B cell (primary cell): ENCODE results near the gene FHIT. TPM values are rescaled to one million over a fixed set of nuclear protein-coding genes. Genes with fewer than 3 reads are reported as not detected.

Experiments
- ATAC-seq: fragments of 200-7000 bp; cut with Tn5 transposase; one replicate; pipeline ENCODE4 v1.10.0; 2021; ENCODE audit warnings: low read depth, mild to moderate bottlenecking, moderate number of reproducible peaks, moderate library complexity
- CTCF ChIA-PET: fragments of 350-600 bp; sonication (Branson Sonifier 250); formaldehyde crosslinking; loops from one replicate; lab custom pipeline; 2021; ENCODE audit warnings: antibody characterized with exemption, inconsistent platforms; lab: Charles Lee
- POLR2A ChIA-PET: fragments of 350-600 bp; sonication (Branson Sonifier 250); formaldehyde crosslinking; loops from one replicate; lab custom pipeline; 2021; ENCODE audit warnings: antibody characterized with exemption; lab: Charles Lee
- DNase-seq: peaks from one replicate; pipeline ENCODE4 v3.0.0; 2013
- H2AFZ ChIP-seq: 2 replicates; pipeline ENCODE4 v1.6.1; 2012; ENCODE audit warnings: mild to moderate bottlenecking, low read depth, low read length; ENCODE audit not compliant: insufficient read depth, poor library complexity, severe bottlenecking
- H3K27ac ChIP-seq, 2 donors: 1 replicate in 1 of 2; 2 replicates in 1 of 2; pipeline ENCODE4 v1.5.1; 2012 to 2013; ENCODE audit warnings: low read length in 2 of 2, mild to moderate bottlenecking in 2 of 2, moderate library complexity in 1 of 2
- H3K27me3 ChIP-seq, 4 experiments: fragments of 200-600 bp in 1 of 4; sonication (generic) in 1 of 4; replicated peaks in 1 of 4; 1 replicate in 2 of 4; 2 replicates in 2 of 4; pipeline versions ENCODE4 v1.6.1 to v1.7.0; 2013 to 2016; ENCODE audit warnings: low read length in 3 of 4, mild to moderate bottlenecking in 2 of 4, mixed read lengths in 1 of 4, moderate library complexity in 1 of 4; ENCODE audit not compliant: insufficient read depth in 4 of 4, control insufficient read depth in 3 of 4; ENCODE audit errors: control extremely low read depth in 1 of 4
- H3K36me3 ChIP-seq, 2 experiments: replicated peaks in 1 of 2; 1 replicate in 1 of 2; 2 replicates in 1 of 2; pipeline versions ENCODE4 v1.6.1 to v1.7.1; 2013; ENCODE audit warnings: low read length in 1 of 2; ENCODE audit not compliant: insufficient read depth in 2 of 2, control insufficient read depth in 1 of 2; ENCODE audit errors: control extremely low read depth in 1 of 2, extremely low read depth in 1 of 2
- H3K4me1 ChIP-seq, 2 donors: fragments of 200-600 bp in 1 of 2; sonication (generic) in 1 of 2; 1 replicate in 1 of 2; 2 replicates in 1 of 2; pipeline versions ENCODE4 v1.5.1 to v1.6.1; 2013 to 2017; ENCODE audit warnings: low read length in 2 of 2; ENCODE audit not compliant: control insufficient read depth in 2 of 2, insufficient read depth in 2 of 2
- H3K4me2 ChIP-seq: replicated peaks from 2 replicates; pipeline ENCODE3; 2012; ENCODE audit warnings: mild to moderate bottlenecking, low read depth, low read length; ENCODE audit not compliant: poor library complexity, severe bottlenecking
- H3K4me3 ChIP-seq, 5 experiments: fragments of 200-600 bp in 1 of 5; sonication (generic) in 1 of 5; 1 replicate in 3 of 5; 2 replicates in 2 of 5; pipeline versions ENCODE4 v1.5.1 to v1.7.0; 2011 to 2016; ENCODE audit warnings: low read length in 4 of 5, mild to moderate bottlenecking in 4 of 5, low read depth in 2 of 5, control low read depth in 1 of 5, moderate library complexity in 1 of 5; ENCODE audit not compliant: insufficient read depth in 1 of 5; ENCODE audit errors: control extremely low read depth in 1 of 5, extremely low read depth in 1 of 5
- H3K79me2 ChIP-seq: fragments of 200-600 bp; sonication (generic); one replicate; pipeline ENCODE4 v1.6.0; 2016; ENCODE audit warnings: low read length; ENCODE audit not compliant: control insufficient read depth, insufficient read depth
- H3K9ac ChIP-seq: fragments of 200-600 bp; sonication (generic); 2 replicates; pipeline ENCODE4 v1.6.1; 2017; ENCODE audit warnings: mild to moderate bottlenecking, low read length, moderate library complexity
- H3K9me3 ChIP-seq, 3 donors: one replicate each; pipeline versions ENCODE4 v1.6.1 to v1.7.1; 2013; ENCODE audit warnings: low read length in 2 of 3; ENCODE audit not compliant: control insufficient read depth in 2 of 3, insufficient read depth in 1 of 3; ENCODE audit errors: control extremely low read depth in 1 of 3
- H4K20me1 ChIP-seq: 2 replicates; pipeline ENCODE4 v1.6.0; 2012; ENCODE audit warnings: mild to moderate bottlenecking, low read length; ENCODE audit not compliant: insufficient read depth, control insufficient read depth, poor library complexity, severe bottlenecking
- H3K27ac Mint-ChIP-seq: one replicate; pipeline ENCODE4 v1.8.0; 2021; ENCODE audit warnings: mixed read lengths
- H3K27me3 Mint-ChIP-seq: one replicate; pipeline ENCODE4 v1.8.0; 2021; ENCODE audit warnings: mixed read lengths
- H3K4me1 Mint-ChIP-seq: one replicate; pipeline ENCODE4 v1.8.0; 2021; ENCODE audit warnings: mixed read lengths
- H3K4me3 Mint-ChIP-seq: one replicate; pipeline ENCODE4 v1.8.0; 2021; ENCODE audit warnings: mixed read lengths
- H3K9me3 Mint-ChIP-seq: one replicate; pipeline ENCODE4 v1.8.0; 2022; ENCODE audit warnings: mixed read lengths; ENCODE audit not compliant: insufficient read depth
- CTCF ChIP-seq: fragments of 200-600 bp; IDR thresholded peaks from one replicate; pipeline ENCODE4 v1.8.0; 2022; ENCODE audit warnings: antibody characterized with exemption, mild to moderate bottlenecking
- EZH2 ChIP-seq: IDR thresholded peaks from 2 replicates; pipeline ENCODE4 v1.6.1; 2012; ENCODE audit warnings: borderline replicate concordance, low read depth, mild to moderate bottlenecking, moderate library complexity, low read length; ENCODE audit not compliant: insufficient read depth, poor library complexity, severe bottlenecking
- WGBS: methylation state at CpG from one replicate; pipeline ENCODE4 v1.1.5; 2013; ENCODE audit warnings: missing lambda C conversion rate; ENCODE audit not compliant: insufficient coverage; 5-methylcytosine and 5-hydroxymethylcytosine counted together
- intact Hi-C: fragments of 100-400 bp; cut with micrococcal nuclease; formaldehyde crosslinking; loops from one replicate; pipeline ENCODE4 v1.10.0; 2022
- polyA plus RNA-seq: library from polyadenylated mRNA; depleted of rRNA; stranded (reverse); fragments of >200 nt; gene quantifications from 2 replicates; pipeline ENCODE4 v1.2.3, GENCODE V29; 2012
- total RNA-seq, 2 donors: library from RNA; stranded (reverse); fragments of 120-200 nt in 1 of 2; gene quantifications; 1 replicate in 1 of 2; 2 replicates in 1 of 2; pipeline versions ENCODE4 v1.2.3 to v1.2.4, GENCODE V29; 2013 to 2022

The FHIT gene
- total and polyA plus RNA-seq, 2 donors (not counting 1 experiment from before 2014, with no cell fraction given), result 1.7 to 7.8 TPM

DNA sequence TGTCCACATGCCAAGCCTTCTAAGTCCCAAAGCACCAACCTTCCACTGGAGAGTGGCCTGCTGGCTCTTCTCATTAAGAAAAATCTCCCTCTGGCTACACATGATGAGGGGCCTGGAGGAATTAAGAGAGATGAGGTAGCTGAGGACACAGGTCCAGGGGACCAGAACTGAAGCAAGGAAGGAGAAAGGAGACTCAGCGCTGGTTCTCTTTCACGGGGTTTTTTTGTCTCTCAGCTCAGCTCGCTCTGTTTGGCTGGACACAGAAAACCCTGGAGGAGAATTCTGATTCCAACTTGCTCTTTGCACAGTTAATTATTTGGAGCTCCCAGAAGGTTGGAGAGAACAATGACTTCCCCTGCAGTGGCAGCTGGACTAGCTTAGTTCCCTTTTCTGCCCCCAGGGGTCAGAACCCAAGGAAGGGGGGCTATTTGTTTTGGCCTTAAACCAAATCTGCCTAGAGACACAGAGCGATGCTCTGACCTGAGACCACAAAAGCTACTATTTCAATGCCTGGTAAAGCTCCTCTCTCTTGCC is 507.6 kb downstream of the FHIT start:
- WGBS, result 5% methylated on average over 4 of the region's 4 CpGs
- intact Hi-C loops, result no loop called here
- H3K27ac ChIP-seq, result no peak overlapping the region
- Mint-ChIP-seq H3K4me3 (no peak overlapping the region), H3K27ac (no peak overlapping the region), H3K4me1 (no peaks in the 10 kb centered on the region), H3K27me3 (no peaks in the 10 kb centered on the region), H3K9me3 (no peaks in the 10 kb centered on the region)
- no peak overlapping the region for H2AFZ ChIP-seq
- H3K36me3 ChIP-seq, result no peaks in the 10 kb centered on the region
- H3K79me2 ChIP-seq, result no peaks in the 10 kb centered on the region
- TF ChIP-seq CTCF, result no peak
- TF ChIP-seq EZH2, result no peak
- CTCF ChIA-PET, result no interaction called here
- no peaks in the 10 kb centered on the region for H3K4me1 ChIP-seq
- no peak overlapping the region for H3K9ac ChIP-seq
- H3K4me3 ChIP-seq, result no peak overlapping the region
- DNase-seq, result no peak
- POLR2A ChIA-PET, result no interaction called here
- H3K27me3 ChIP-seq, result no peaks in the 10 kb centered on the region
- H3K4me2 ChIP-seq, result no peak overlapping the region
- no peak for ATAC-seq
- H4K20me1 ChIP-seq, result no peaks in the 10 kb centered on the region
- peaks cover 0 to 1% (median 0%) of the 10 kb centered on the region in 3 donors for H3K9me3 ChIP-seq

DNA sequence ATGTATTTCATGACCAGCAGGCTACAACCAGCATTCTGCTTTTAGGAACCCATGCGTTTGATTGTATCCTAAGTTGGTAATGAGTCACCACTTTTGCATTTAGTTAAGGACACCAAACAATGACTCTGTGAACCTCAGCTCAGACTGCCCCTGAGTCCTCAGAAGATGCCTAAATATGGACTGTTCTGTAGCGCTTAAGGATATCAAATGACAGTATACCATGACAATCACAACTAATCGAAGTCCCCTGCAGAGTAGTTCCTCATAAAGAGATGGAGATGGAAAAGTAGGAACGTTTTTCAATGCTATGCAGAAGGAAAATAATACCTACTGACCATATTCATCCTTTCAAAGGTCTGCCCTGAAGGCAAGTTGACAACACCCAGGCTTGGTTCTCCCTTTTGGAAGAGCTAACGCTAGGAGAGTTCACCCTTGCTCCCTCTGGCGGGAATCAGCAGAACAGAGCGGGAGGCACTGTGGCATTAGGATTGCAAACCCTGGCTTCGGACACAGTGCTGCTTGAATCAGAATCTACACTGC is 508.6 kb downstream of the FHIT start:
- no peak for ATAC-seq
- Histone ChIP-seq H3K36me3 (no peaks in the 10 kb centered on the region), H3K9ac (no peak overlapping the region), H3K4me3 (no peak overlapping the region), H4K20me1 (no peaks in the 10 kb centered on the region), H3K4me2 (no peak overlapping the region), H3K79me2 (no peaks in the 10 kb centered on the region), H3K27ac (no peak overlapping the region), H3K27me3 (no peaks in the 10 kb centered on the region), H3K4me1 (no peaks in the 10 kb centered on the region), H3K9me3 (peaks cover 0 to 1% (median 0%) of the 10 kb centered on the region in 3 donors), H2AFZ (no peak overlapping the region)
- Mint-ChIP-seq H3K27ac (no peak overlapping the region), H3K4me1 (no peaks in the 10 kb centered on the region), H3K4me3 (no peak overlapping the region), H3K9me3 (no peaks in the 10 kb centered on the region), H3K27me3 (no peaks in the 10 kb centered on the region)
- 93% methylated on average over 5 of the region's 8 CpGs for WGBS
- ChIA-PET POLR2A (no interaction called here), CTCF (no interaction called here)
- no peak for DNase-seq
- intact Hi-C loops, result no loop called here
- TF ChIP-seq EZH2, result no peak
- TF ChIP-seq CTCF, result no peak
